ENCODE data around the gene CUL4A. TPM values are rescaled to one million over a fixed set of nuclear protein-coding genes. Genes with fewer than 3 reads are reported as not detected.

The CUL4A gene
- total RNA-seq, 4 donors from 2014 or later, result 83.9 to 206 (median 114) TPM

- no peaks in the 10 kb centered on the region for H3K27me3 ChIP-seq
- no peaks in the 10 kb centered on the region for H3K9me3 ChIP-seq
- H3K36me3 ChIP-seq, result peaks cover 0 to 75% (median 0%) of the 10 kb centered on the region in 3 donors
- no peak overlapping the region for H3K4me3 ChIP-seq
- no peak for DNase-seq
- H3K27ac ChIP-seq, result no peak overlapping the region
- no peak for TF ChIP-seq CTCF (IDR thresholded peaks at IDR 0.05)
- TF ChIP-seq POLR2A (IDR thresholded peaks at IDR 0.05), result no peak
- H3K4me1 ChIP-seq, result no peaks in the 10 kb centered on the region
Measured at GRCh38 chr13:113196970-113197737, 12.3 kb upstream of the CUL4A start.

- no peaks in the 10 kb centered on the region for H3K27me3 ChIP-seq
- DNase-seq, result no peak
- peaks cover 0 to 33% (median 0%) of the 10 kb centered on the region in 3 donors for H3K36me3 ChIP-seq
- H3K27ac ChIP-seq, result no peak overlapping the region
- peaks cover 0 to 18% (median 0%) of the 10 kb centered on the region in 4 donors for H3K4me1 ChIP-seq
- H3K9me3 ChIP-seq, result no peaks in the 10 kb centered on the region
- H3K4me3 ChIP-seq, result no peak overlapping the region
- TF ChIP-seq POLR2A (IDR thresholded peaks at IDR 0.05) (no peak), CTCF (IDR thresholded peaks at IDR 0.05) (no peak)
Measured at GRCh38 chr13:113201815-113202214, 7.6 kb upstream of the CUL4A start.

GRCh38 chr13:113202912-113203311, 6.5 kb upstream of the CUL4A start:
- Histone ChIP-seq H3K4me1 (peaks cover 0 to 29% (median 9%) of the 10 kb centered on the region in 4 donors), H3K9me3 (no peaks in the 10 kb centered on the region), H3K4me3 (no peak overlapping the region), H3K27me3 (no peaks in the 10 kb centered on the region), H3K36me3 (peaks cover 0 to 22% (median 0%) of the 10 kb centered on the region in 3 donors), H3K27ac (no peak overlapping the region)
- no peak for DNase-seq
- TF ChIP-seq POLR2A (IDR thresholded peaks at IDR 0.05) (no peak), CTCF (IDR thresholded peaks at IDR 0.05) (no peak)

DNA sequence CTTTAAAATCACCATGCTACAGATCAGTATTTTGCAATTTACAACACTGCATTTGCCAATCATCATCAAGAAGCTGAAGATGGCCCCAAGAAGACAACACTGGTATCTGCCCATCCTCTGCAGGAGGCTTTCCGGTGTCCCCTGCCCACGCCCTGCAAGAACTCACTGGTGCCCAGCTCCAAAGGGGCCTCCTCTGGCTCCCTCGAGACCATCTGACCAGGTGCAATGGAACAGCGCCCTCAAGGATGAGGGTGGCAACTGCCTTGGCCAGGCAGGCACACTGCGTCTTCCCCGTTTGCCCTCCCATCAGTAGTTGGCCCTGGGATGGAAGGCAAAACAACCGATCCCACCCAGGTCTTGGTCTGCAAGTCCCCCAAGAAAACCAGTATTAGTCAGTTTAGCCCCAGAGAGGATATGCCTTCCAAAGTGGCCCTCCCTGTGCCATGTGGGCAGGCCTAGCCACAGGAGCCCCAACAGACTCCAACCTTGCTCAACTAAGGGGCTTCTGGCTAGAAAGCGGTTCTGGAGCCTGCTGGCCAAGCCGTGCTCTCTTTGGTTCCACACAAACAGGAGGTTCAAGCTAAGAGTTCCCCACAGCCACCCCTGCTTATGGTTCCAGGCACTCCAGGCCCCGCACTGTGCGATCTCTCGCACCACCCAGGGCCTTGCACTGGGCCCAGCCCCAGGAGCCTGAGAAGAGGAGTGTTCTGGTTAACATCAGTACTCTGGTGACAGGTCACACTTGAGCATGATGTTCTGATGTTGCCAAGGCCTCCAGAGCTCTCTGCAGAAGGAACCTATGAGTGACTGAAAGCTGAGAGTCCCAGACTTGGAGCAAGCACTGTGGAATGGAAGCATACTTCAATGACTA, 5.7 kb upstream of the CUL4A start:
- DNase-seq, result no peak
- no peak overlapping the region for H3K4me3 ChIP-seq
- H3K27ac ChIP-seq, result no peak overlapping the region
- TF ChIP-seq POLR2A (IDR thresholded peaks at IDR 0.05) (no peak), CTCF (IDR thresholded peaks at IDR 0.05) (no peak)
- H3K36me3 ChIP-seq, result peaks cover 0 to 14% (median 0%) of the 10 kb centered on the region in 3 donors
- no peaks in the 10 kb centered on the region for H3K27me3 ChIP-seq
- H3K9me3 ChIP-seq, result no peaks in the 10 kb centered on the region
- peaks cover 0 to 29% (median 10%) of the 10 kb centered on the region in 4 donors for H3K4me1 ChIP-seq

DNA sequence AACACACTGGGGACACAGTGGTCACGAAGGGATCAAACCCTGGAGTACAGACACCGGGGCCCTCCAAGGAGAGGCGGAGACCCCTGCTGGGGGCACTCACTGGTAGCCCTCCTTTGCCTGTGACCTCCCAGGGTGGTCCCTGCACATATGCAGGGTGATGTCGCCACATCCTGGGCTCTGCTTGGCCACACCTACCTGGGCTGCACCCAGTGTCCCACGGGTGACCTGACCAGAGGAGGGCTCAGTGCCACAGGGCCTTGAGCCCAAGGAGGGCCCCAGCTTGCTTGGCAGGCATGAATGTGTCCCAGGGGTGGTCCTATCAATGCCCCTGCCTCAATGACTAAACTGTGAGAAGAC, 5.1 kb upstream of the CUL4A start:
- H3K4me3 ChIP-seq, result no peak overlapping the region
- no peak overlapping the region for H3K27ac ChIP-seq
- peaks cover 0 to 29% (median 10%) of the 10 kb centered on the region in 4 donors for H3K4me1 ChIP-seq
- H3K9me3 ChIP-seq, result no peaks in the 10 kb centered on the region
- peaks cover 0 to 7% (median 0%) of the 10 kb centered on the region in 3 donors for H3K36me3 ChIP-seq
- no peaks in the 10 kb centered on the region for H3K27me3 ChIP-seq
- no peak for TF ChIP-seq POLR2A (IDR thresholded peaks at IDR 0.05)
- TF ChIP-seq CTCF (IDR thresholded peaks at IDR 0.05), result no peak
- DNase-seq, result no peak

Data from Peyer's patch (tissue), 4 donors.